MM.1S (cell line): ENCODE data around the gene ATN1.
A peak's percentile ranks its signal among the peaks of the same experiment; 100 is the strongest.

Source experiments
- DNase-seq: peaks from one replicate; pipeline ENCODE4 v3.0.0-alpha.2; 2015
- H2AFZ ChIP-seq: fragments of 300-600 bp; sonication (generic); 2 replicates; pipeline ENCODE4 v1.6.0; 2016; ENCODE audit warnings: antibody characterized with exemption, low read length
- H3F3A ChIP-seq: fragments of 300-600 bp; sonication (generic); 2 replicates; pipeline ENCODE4 v1.6.1; 2016; ENCODE audit warnings: mild to moderate bottlenecking, antibody characterized with exemption, low read length, moderate library complexity, mixed read lengths; ENCODE audit not compliant: insufficient read depth
- H3K27ac ChIP-seq: fragments of 300-600 bp; sonication (generic); 2 replicates; pipeline ENCODE4 v1.5.1; 2016; ENCODE audit warnings: mild to moderate bottlenecking, low read length
- H3K27me3 ChIP-seq: fragments of 300-600 bp; sonication (generic); replicated peaks from 2 replicates; pipeline ENCODE4 v1.6.0; 2016; ENCODE audit warnings: low read length; ENCODE audit not compliant: insufficient read depth
- H3K36me3 ChIP-seq: fragments of 300-600 bp; sonication (generic); replicated peaks from 2 replicates; pipeline ENCODE4 v1.6.1; 2016; ENCODE audit warnings: mild to moderate bottlenecking, low read length, mixed read lengths; ENCODE audit not compliant: insufficient read depth
- H3K4me1 ChIP-seq: fragments of 300-600 bp; sonication (generic); 2 replicates; pipeline ENCODE4 v1.6.1; 2016; ENCODE audit warnings: low read length, mixed read lengths
- H3K4me2 ChIP-seq: fragments of 300-600 bp; sonication (generic); 2 replicates; pipeline ENCODE4 v1.6.0; 2016; ENCODE audit warnings: low read depth, low read length
- H3K4me3 ChIP-seq: fragments of 300-600 bp; sonication (generic); 2 replicates; pipeline ENCODE4 v1.5.1; 2016; ENCODE audit warnings: low read length, mixed read lengths
- H3K79me2 ChIP-seq: fragments of 300-600 bp; sonication (generic); 2 replicates; pipeline ENCODE4 v1.6.1; 2016; ENCODE audit warnings: mixed run types, low read length, mixed read lengths
- H3K9ac ChIP-seq: fragments of 300-600 bp; sonication (generic); 2 replicates; pipeline ENCODE4 v1.6.1; 2016; ENCODE audit warnings: low read length, mixed read lengths
- H3K9me2 ChIP-seq: fragments of 300-600 bp; sonication (generic); replicated peaks from 2 replicates; pipeline ENCODE4 v1.6.1; 2016; ENCODE audit warnings: mild to moderate bottlenecking, low read length, mixed read lengths; ENCODE audit not compliant: insufficient read depth
- H3K9me3 ChIP-seq: fragments of 300-600 bp; sonication (generic); replicated peaks from 2 replicates; pipeline ENCODE4 v1.6.1; 2016; ENCODE audit warnings: mild to moderate bottlenecking, low read length, mixed read lengths; ENCODE audit not compliant: insufficient read depth
- H4K20me1 ChIP-seq: fragments of 300-600 bp; sonication (generic); 2 replicates; pipeline ENCODE4 v1.6.1; 2016; ENCODE audit warnings: mild to moderate bottlenecking, low read length, moderate library complexity, mixed read lengths; ENCODE audit not compliant: insufficient read depth
- CTCF ChIP-seq: fragments of 300-600 bp; sonication (generic); IDR thresholded peaks from 2 replicates; pipeline ENCODE4 v1.5.1; 2016; ENCODE audit warnings: antibody characterized with exemption, low read length, mixed read lengths
- EZH2 ChIP-seq: fragments of 300-600 bp; sonication (generic); optimal IDR thresholded peaks from 2 replicates; pipeline ENCODE3; 2017; ENCODE audit warnings: low read depth, mild to moderate bottlenecking, antibody characterized with exemption, low read length, mixed read lengths
- EZH2phosphoT487 ChIP-seq: fragments of 300-600 bp; sonication (generic); IDR thresholded peaks from 2 replicates; pipeline ENCODE4 v1.6.1; 2018; ENCODE audit warnings: antibody characterized with exemption, low read length

ATN1 gene

GRCh38 chr12:6957741-6958608 is 30.2 kb downstream of the ATN1 start:
- peaks cover 75% of the 10 kb centered on the region for H3K79me2 ChIP-seq
- no peak overlapping the region for H2AFZ ChIP-seq
- H3K4me2 ChIP-seq: peak overlapping the region; percentile 94
- H3K27ac ChIP-seq: peak overlapping the region; percentile 94
- peaks cover 83% of the 10 kb centered on the region for H3K4me1 ChIP-seq
- no peak for TF ChIP-seq EZH2
- no peaks in the 10 kb centered on the region for H3K9me2 ChIP-seq
- peak overlapping the region; percentile 56 for H3K4me3 ChIP-seq
- H3K9me3 ChIP-seq: no peaks in the 10 kb centered on the region
- peak overlapping the region; percentile 78 for H3K9ac ChIP-seq
- no peaks in the 10 kb centered on the region; the same call in 1 of the 2 replicates for H3K36me3 ChIP-seq
- H3K27me3 ChIP-seq: no peaks in the 10 kb centered on the region
- DNase-seq: no peak
- peaks cover 45% of the 10 kb centered on the region for H3F3A ChIP-seq
- H4K20me1 ChIP-seq: no peaks in the 10 kb centered on the region

GRCh38 chr12:6958609-6959057 is 30.9 kb downstream of the ATN1 start:
- Histone ChIP-seq H3K27ac (peak overlapping the region; percentile 94), H3K27me3 (no peaks in the 10 kb centered on the region), H2AFZ (no peak overlapping the region), H3K79me2 (peaks cover 69% of the 10 kb centered on the region), H3K4me2 (peak overlapping the region; percentile 94), H4K20me1 (no peaks in the 10 kb centered on the region), H3K9ac (peak overlapping the region; percentile 78), H3K36me3 (no peaks in the 10 kb centered on the region; the same call in 1 of the 2 replicates), H3K9me2 (no peaks in the 10 kb centered on the region), H3K9me3 (no peaks in the 10 kb centered on the region), H3K4me1 (peaks cover 79% of the 10 kb centered on the region), H3F3A (peaks cover 43% of the 10 kb centered on the region), H3K4me3 (peak overlapping the region; percentile 56)
- no peak for TF ChIP-seq CTCF
- no peak for TF ChIP-seq EZH2phosphoT487
- TF ChIP-seq EZH2: no peak
- DNase-seq: no peak

GRCh38 chr12:6959058-6959804 is 31.5 kb downstream of the ATN1 start:
- H3F3A ChIP-seq: peaks cover 45% of the 10 kb centered on the region
- no peaks in the 10 kb centered on the region for H3K9me3 ChIP-seq
- H3K4me2 ChIP-seq: peak overlapping the region; percentile 94
- H3K36me3 ChIP-seq: no peaks in the 10 kb centered on the region; the same call in 1 of the 2 replicates
- no peaks in the 10 kb centered on the region for H4K20me1 ChIP-seq
- peak overlapping the region; percentile 94 for H3K27ac ChIP-seq
- no peak overlapping the region for H2AFZ ChIP-seq
- peaks cover 65% of the 10 kb centered on the region for H3K79me2 ChIP-seq
- no peaks in the 10 kb centered on the region for H3K9me2 ChIP-seq
- H3K4me1 ChIP-seq: peaks cover 77% of the 10 kb centered on the region
- peak; percentile 89 for DNase-seq
- H3K9ac ChIP-seq: peak overlapping the region; percentile 78
- peak overlapping the region; percentile 56 for H3K4me3 ChIP-seq
- no peaks in the 10 kb centered on the region for H3K27me3 ChIP-seq
- TF ChIP-seq EZH2phosphoT487 (no peak), EZH2 (no peak), CTCF (no peak)
